Mesothelial cell of epicardium (in vitro differentiated cells): Measurements from ENCODE around the gene SLC24A3. TPM values are rescaled to one million over a fixed set of nuclear protein-coding genes. Genes with fewer than 3 reads are reported as not detected.

Experiments used
- DNase-seq, 2 experiments: peaks; one replicate each; pipeline ENCODE4 v3.0.0; 2021; ENCODE audit warnings: low spot score in 2 of 2; ENCODE audit not compliant: unreplicated experiment in 2 of 2
- H3K27ac Mint-ChIP-seq: 2 replicates; pipeline ENCODE4 v1.8.0; 2021; ENCODE audit warnings: mixed read lengths
- H3K27me3 Mint-ChIP-seq: 2 replicates; pipeline ENCODE4 v1.8.0; 2021; ENCODE audit warnings: low read depth, mixed read lengths
- H3K36me3 Mint-ChIP-seq: 2 replicates; pipeline ENCODE4 v1.8.0; 2021; ENCODE audit warnings: mixed read lengths
- H3K4me1 Mint-ChIP-seq: 2 replicates; pipeline ENCODE4 v1.8.0; 2021; ENCODE audit warnings: mixed read lengths
- H3K4me3 Mint-ChIP-seq: 2 replicates; pipeline ENCODE4 v1.8.0; 2021; ENCODE audit warnings: mild to moderate bottlenecking, moderate library complexity, mixed read lengths
- H3K9me3 Mint-ChIP-seq: 2 replicates; pipeline ENCODE4 v1.8.0; 2021; ENCODE audit warnings: mixed read lengths
- CTCF ChIP-seq: fragments of 200-600 bp; sonication (generic); IDR thresholded peaks from one replicate; pipeline ENCODE4 v1.5.0; 2021; ENCODE audit warnings: antibody characterized with exemption; ENCODE audit not compliant: unreplicated experiment
- total RNA-seq: library from RNA; stranded (reverse); gene quantifications from 3 replicates; pipeline ENCODE4 v1.2.1, GENCODE V29; 2021

Gene SLC24A3
- total RNA-seq, 1 donor from 2014 or later, result 3.2 TPM

- Mint-ChIP-seq H3K36me3 (no peaks in the 10 kb centered on the region), H3K4me1 (peaks cover 18% of the 10 kb centered on the region), H3K4me3 (no peak overlapping the region), H3K9me3 (peaks cover 8% of the 10 kb centered on the region), H3K27ac (no peak overlapping the region), H3K27me3 (no peaks in the 10 kb centered on the region)
- TF ChIP-seq CTCF, result no peak
- no peak for DNase-seq
Measured at GRCh38 chr20:19380211-19380610, 167.8 kb downstream of the SLC24A3 start.

- Mint-ChIP-seq H3K36me3 (no peaks in the 10 kb centered on the region), H3K27ac (no peak overlapping the region), H3K9me3 (peaks cover 8% of the 10 kb centered on the region), H3K4me3 (no peak overlapping the region), H3K27me3 (no peaks in the 10 kb centered on the region), H3K4me1 (peaks cover 14% of the 10 kb centered on the region)
- no peak for DNase-seq
- TF ChIP-seq CTCF, result no peak
Measured at GRCh38 chr20:19381947-19382346, 169.5 kb downstream of the SLC24A3 start.

GRCh38 chr20:19382386-19383340, 170.2 kb downstream of the SLC24A3 start:
- DNase-seq, result no peak
- Mint-ChIP-seq H3K4me3 (no peak overlapping the region), H3K4me1 (peaks cover 14% of the 10 kb centered on the region), H3K9me3 (peaks cover 14% of the 10 kb centered on the region), H3K27me3 (no peaks in the 10 kb centered on the region), H3K27ac (no peak overlapping the region), H3K36me3 (no peaks in the 10 kb centered on the region)
- no peak for TF ChIP-seq CTCF

GRCh38 chr20:19384940-19385339, 172.5 kb downstream of the SLC24A3 start:
- Mint-ChIP-seq H3K27me3 (no peaks in the 10 kb centered on the region), H3K27ac (no peak overlapping the region), H3K4me1 (peaks cover 14% of the 10 kb centered on the region), H3K4me3 (no peak overlapping the region), H3K36me3 (peaks cover 7% of the 10 kb centered on the region), H3K9me3 (peaks cover 28% of the 10 kb centered on the region)
- DNase-seq, result no peak
- TF ChIP-seq CTCF, result no peak

GRCh38 chr20:19387251-19387650, 174.8 kb downstream of the SLC24A3 start:
- TF ChIP-seq CTCF, result no peak
- peaks cover 8% of the 10 kb centered on the region for H3K36me3 Mint-ChIP-seq
- H3K4me1 Mint-ChIP-seq, result peaks cover 11% of the 10 kb centered on the region
- DNase-seq, result no peak
- H3K4me3 Mint-ChIP-seq, result no peak overlapping the region
- no peak overlapping the region for H3K27ac Mint-ChIP-seq
- no peaks in the 10 kb centered on the region for H3K27me3 Mint-ChIP-seq
- peaks cover 32% of the 10 kb centered on the region for H3K9me3 Mint-ChIP-seq
